ENCODE measurements around the gene ZCCHC7.

Gene ZCCHC7

DNA sequence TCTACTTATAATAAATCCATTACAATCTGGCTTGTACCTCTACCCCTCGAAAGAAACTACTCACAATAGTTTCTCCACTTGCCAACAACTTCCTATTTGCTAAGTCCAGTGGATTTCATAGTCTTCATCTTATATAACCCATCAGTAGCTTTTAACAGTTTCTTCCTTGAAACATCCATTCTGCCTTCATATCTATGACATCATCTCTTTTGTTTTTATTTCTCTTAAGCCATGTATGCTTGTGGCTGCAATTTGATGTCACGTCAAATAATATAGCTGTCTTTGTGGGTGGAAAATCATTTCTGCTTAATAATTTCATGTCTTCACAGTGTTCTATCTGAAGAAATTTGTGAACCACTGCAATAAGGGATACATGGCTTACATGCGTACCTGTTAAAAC lies 224.7 kb downstream of the ZCCHC7 start:
- no peak overlapping the region for H3K4me3 ChIP-seq (ENCODE audit: control insufficient read depth, low read depth, low read length)
- no peak for DNase-seq (ENCODE audit: low read depth)
- no peak for TF ChIP-seq CTCF (conservative IDR thresholded peaks at IDR 0.05; ENCODE audit: control insufficient read depth, insufficient read depth, low read depth, low read length)

DNA sequence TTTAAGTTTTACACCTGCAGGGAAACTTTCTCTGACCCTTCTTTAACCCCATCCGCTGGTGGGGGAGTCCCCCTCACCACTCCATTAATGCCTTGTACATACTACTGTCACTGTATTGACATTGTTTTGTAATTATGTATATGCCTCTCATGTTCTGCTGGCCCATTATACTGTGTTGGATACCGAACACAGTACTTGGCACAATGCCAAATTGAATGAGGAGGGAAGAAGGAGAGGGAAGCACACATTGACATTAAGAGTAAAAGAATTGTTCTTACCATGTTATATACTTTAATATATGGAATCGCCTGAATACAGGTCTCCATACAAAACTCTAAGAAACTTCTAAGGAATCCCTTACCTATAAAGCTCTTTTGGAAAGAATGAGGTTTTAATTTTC lies 228.5 kb downstream of the ZCCHC7 start:
- no peak overlapping the region for H3K4me3 ChIP-seq (ENCODE audit: control insufficient read depth, low read depth, low read length)
- no peak for TF ChIP-seq CTCF (conservative IDR thresholded peaks at IDR 0.05; ENCODE audit: control insufficient read depth, insufficient read depth, low read depth, low read length)
- no peak for DNase-seq (ENCODE audit: low read depth)

DNA sequence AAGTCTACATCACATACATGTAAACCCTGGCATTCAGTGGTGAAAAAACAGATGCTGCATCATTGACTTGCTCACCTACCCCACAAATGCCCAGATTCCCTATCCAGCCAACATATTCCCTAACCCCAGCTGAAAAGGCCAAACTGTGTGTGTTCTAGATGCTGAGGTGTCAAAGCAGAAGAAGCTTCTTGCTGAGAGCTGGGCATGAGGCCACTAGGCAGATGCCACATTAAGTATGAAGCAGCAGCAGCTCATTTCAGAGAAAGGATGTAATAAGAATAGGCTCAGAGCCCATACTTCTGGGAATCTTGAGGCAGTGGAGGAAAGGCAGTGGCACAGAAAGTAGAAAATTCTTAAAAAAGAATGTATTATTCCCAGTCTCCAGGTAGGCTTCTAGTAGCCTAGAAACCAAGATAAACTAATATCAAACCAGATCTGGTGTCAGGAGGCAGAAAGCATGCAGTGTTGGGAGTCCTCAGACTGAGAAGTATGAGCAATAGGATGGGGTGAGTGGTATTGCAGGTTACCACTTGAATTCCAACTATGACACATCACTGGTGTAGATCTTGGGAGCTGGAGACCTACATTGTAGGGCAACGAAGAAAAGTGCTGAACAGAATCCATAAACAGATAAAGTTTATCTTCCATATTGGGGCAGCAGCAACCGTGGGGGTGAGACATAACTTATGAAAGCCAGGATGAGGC lies 230.3 kb downstream of the ZCCHC7 start:
- no peak for TF ChIP-seq CTCF (conservative IDR thresholded peaks at IDR 0.05; ENCODE audit: control insufficient read depth, insufficient read depth, low read depth, low read length)
- DNase-seq (ENCODE audit: low read depth) = peak; percentile 36
- no peak overlapping the region for H3K4me3 ChIP-seq (ENCODE audit: control insufficient read depth, low read depth, low read length)

- peak; percentile 23 for DNase-seq (ENCODE audit: low read depth)
- no peak for TF ChIP-seq CTCF (conservative IDR thresholded peaks at IDR 0.05; ENCODE audit: control insufficient read depth, insufficient read depth, low read depth, low read length)
- H3K4me3 ChIP-seq (ENCODE audit: control insufficient read depth, low read depth, low read length) = no peak overlapping the region
These were observed 233.4 kb downstream of the ZCCHC7 start for GRCh38 chr9:37353791-37354190.

DNA sequence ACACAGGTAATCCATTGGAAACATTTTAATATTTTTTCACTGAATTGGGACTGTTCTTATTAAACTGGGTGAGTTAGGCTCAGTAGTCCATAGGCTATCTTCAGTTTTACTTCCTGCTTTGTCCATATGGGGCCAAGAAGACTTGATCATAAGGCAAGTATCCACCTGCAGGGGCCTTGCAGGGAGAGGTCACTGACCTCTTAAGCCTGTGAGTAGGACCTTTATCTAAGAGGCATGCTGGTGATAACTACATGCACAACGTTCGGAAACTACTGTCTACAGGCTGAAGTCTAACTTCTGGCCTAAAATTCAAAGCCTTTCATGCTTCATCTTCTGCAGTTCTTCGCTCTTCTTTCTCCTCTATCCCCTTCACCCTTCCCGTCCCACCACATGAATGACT lies 242.1 kb downstream of the ZCCHC7 start:
- DNase-seq (ENCODE audit: low read depth) = no peak
- H3K4me3 ChIP-seq (ENCODE audit: control insufficient read depth, low read depth, low read length) = no peak overlapping the region
- TF ChIP-seq CTCF (conservative IDR thresholded peaks at IDR 0.05; ENCODE audit: control insufficient read depth, insufficient read depth, low read depth, low read length) = no peak

DNA sequence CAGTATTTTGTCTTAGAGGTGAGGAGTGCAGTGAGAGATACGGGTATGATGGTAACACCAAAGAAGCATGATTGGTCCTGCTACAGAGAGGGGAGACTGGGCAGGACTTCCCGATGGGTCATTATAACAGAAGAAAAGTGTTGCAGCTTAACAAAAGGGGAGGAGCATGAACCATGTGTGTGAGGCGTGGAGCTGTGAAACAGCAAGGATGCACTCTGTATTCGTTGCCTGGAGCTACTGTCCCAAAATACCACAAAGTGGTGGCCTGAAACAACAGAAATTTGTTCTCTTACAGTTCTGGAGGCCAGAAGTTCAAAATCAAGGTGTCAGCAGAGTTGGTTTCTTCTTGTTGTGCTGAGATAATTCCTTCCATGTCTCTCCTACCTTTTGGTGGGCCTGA lies 242.8 kb downstream of the ZCCHC7 start:
- no peak for DNase-seq (ENCODE audit: low read depth)
- TF ChIP-seq CTCF (conservative IDR thresholded peaks at IDR 0.05; ENCODE audit: control insufficient read depth, insufficient read depth, low read depth, low read length) = no peak
- H3K4me3 ChIP-seq (ENCODE audit: control insufficient read depth, low read depth, low read length) = no peak overlapping the region

DNA sequence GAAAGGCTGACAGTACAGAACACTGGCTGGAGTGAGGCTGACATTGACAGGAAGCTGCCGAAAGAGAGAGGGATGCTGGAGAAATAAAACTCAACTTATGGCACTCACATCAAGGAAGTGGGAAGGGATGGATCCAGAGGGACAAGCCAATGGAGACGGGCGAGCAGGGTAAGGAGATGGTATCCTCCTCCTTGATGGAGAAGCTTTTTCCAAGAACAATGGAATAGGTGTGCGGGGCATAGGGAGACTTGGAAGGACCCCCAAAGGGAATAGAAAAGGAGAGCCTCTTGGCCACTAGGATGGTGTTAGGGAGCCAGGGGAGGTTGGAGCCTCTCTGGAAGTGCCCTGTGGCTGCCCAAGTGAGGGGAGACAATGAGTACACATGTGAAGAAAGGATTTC lies 243.8 kb downstream of the ZCCHC7 start:
- H3K4me3 ChIP-seq (ENCODE audit: control insufficient read depth, low read depth, low read length) = no peak overlapping the region
- TF ChIP-seq CTCF (conservative IDR thresholded peaks at IDR 0.05; ENCODE audit: control insufficient read depth, insufficient read depth, low read depth, low read length) = no peak
- DNase-seq (ENCODE audit: low read depth) = no peak

All from fibroblast of mammary gland (primary cell).